ENCODE measurements around the gene PSAPL1. TPM values are rescaled to one million over a fixed set of nuclear protein-coding genes. Genes with fewer than 3 reads are reported as not detected.
A peak's percentile ranks its signal among the peaks of the same experiment; 100 is the strongest.
"Not testable (repeated sequence)": the region's sequence is repeated elsewhere in the genome, so short reads cannot be mapped to it uniquely, and the experiment has no call there.

PSAPL1 gene
- total RNA-seq, 1 experiment from 2014 or later: not detected

DNA sequence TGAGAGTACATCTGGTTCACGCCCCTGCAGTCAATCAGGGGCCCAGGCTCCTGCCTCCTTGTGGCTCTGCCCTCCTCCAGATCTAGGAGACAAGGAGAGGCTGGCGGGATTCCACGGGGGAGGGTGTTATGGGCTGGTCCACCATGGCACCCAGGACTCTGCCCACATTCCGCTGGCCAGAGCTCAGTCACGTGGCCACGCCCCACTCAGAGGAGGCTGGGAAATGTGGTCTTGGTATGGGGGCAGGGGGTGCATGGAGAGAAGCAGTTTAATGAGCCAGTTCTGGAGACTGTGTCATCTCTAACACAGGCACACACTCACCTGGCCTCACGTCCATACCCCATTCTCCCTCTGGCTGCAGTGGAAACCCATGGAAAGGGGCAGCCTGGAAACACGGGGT lies 31.5 kb upstream of the PSAPL1 start:
- DNase-seq: no peak
- peaks cover 3% of the 10 kb centered on the region for H3K4me1 ChIP-seq
- H3K9me3 ChIP-seq (replicated peaks): no peaks in the 10 kb centered on the region
- H3K36me3 ChIP-seq: no peaks in the 10 kb centered on the region
- H3K27ac ChIP-seq: no peak overlapping the region
- no peaks in the 10 kb centered on the region for H3K27me3 ChIP-seq
- H3K4me3 ChIP-seq: no peak overlapping the region

DNA sequence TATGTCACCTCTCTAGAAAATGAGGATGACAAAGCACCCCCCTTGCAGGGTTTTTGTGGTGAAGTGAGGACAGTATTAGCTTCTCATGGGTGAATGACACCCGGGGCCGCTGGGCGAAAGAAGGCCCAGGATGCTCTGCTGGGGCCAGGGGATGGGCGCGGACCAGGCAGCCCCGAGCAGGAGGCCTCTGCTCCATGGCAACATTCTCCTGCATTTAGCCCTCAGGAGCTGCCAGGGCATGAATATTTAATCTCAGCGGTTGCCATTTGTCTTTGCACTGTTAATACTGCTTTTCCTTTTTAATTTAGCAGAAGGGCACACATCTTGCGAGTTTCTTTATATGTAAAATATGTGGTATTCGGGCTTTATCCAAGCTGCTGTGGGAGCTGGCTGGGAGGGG lies 30.3 kb upstream of the PSAPL1 start:
- no peak for DNase-seq
- peaks cover 15% of the 10 kb centered on the region for H3K4me1 ChIP-seq
- no peak overlapping the region for H3K4me3 ChIP-seq
- no peak overlapping the region for H3K27ac ChIP-seq
- H3K9me3 ChIP-seq (replicated peaks): no peaks in the 10 kb centered on the region
- no peaks in the 10 kb centered on the region for H3K36me3 ChIP-seq
- H3K27me3 ChIP-seq: no peaks in the 10 kb centered on the region

DNA sequence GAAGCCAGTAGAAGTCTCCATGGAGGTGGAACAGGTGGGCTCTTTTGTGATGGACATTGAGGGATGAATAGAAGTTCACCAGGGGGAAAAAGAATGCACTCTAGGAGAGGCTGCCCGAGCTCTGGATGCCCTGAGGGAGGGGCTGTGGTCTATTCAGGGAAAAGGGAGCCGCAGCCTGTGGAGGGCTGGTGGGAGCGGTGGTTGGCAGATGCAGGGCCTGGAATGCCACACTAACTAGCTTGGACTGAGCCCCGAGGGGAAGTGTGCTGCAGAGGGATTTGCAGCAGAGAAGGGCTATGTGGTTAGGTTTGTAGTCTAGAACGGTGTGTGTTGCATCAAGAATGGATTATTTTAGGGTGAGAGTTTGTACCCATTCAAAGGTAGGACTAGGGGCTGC lies 29.5 kb upstream of the PSAPL1 start:
- Histone ChIP-seq H3K36me3 (no peaks in the 10 kb centered on the region), H3K4me3 (no peak overlapping the region), H3K27me3 (no peaks in the 10 kb centered on the region), H3K27ac (no peak overlapping the region), H3K9me3 (replicated peaks) (no peaks in the 10 kb centered on the region), H3K4me1 (peaks cover 18% of the 10 kb centered on the region)
- peak in 1 of 2 experiments; percentile 41 for DNase-seq

DNA sequence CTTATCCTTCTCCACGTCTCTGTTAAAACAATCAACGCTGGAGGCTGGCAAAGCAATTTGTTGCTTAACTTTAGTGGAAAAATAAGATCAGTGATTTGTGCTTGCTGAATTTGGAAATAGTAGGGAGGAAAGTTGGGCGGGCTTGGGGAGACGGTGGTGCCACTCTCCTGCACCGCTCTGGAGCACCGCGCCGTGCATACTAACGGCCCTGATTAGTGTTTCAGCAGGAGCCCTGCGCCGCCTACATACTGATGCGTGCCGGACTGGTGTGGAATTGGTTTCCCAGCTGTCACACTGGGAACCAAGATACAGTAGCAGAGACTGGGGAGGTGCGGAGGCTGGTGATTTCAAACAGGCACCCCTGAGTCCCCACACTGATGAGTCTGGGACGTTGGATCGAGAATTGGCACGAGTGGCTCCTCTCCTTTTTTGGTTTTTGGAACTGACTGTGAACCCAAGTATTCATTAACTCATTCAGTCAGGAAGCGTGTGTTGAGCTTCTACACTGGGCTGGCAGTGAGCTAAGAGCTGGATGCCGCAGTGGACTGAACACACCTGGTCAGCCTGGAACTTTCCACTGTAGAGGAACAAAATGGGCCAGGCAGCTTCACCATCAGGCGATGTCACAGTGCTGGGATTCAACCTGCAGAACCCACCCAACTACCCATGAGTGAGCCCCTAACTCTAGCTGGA lies 29.0 kb upstream of the PSAPL1 start:
- Histone ChIP-seq H3K9me3 (replicated peaks) (no peaks in the 10 kb centered on the region), H3K4me3 (no peak overlapping the region), H3K27ac (no peak overlapping the region), H3K4me1 (peaks cover 18% of the 10 kb centered on the region), H3K36me3 (no peaks in the 10 kb centered on the region), H3K27me3 (no peaks in the 10 kb centered on the region)
- DNase-seq: no peak

DNA sequence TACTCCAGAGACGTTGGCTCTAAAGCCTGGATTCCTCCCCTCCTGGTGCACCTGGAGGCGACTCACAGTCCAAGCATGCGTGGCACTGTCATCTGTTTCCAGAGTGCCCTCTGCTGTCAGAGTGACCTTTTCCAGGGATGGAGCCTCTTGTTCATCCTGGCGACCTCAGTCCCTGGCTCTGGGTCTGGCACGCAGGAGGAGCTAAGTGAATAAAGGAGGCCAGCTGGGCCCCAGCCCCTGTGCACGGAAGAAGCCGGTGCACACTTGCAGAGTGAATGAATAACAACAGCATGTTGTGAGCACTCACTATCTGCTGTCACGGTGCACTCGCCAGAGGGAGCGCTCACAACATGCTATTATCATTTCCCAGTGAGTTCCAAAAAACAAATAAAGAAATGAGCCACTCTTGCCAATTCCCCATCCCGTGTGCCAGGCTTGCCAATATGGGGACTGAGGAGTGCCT lies 27.8 kb upstream of the PSAPL1 start:
- DNase-seq: peak in 1 of 2 experiments; percentile 33
- H3K9me3 ChIP-seq (replicated peaks): no peaks in the 10 kb centered on the region
- no peaks in the 10 kb centered on the region for H3K36me3 ChIP-seq
- H3K27me3 ChIP-seq: no peaks in the 10 kb centered on the region
- H3K27ac ChIP-seq: no peak overlapping the region
- no peak overlapping the region for H3K4me3 ChIP-seq
- H3K4me1 ChIP-seq: peaks cover 18% of the 10 kb centered on the region

DNA sequence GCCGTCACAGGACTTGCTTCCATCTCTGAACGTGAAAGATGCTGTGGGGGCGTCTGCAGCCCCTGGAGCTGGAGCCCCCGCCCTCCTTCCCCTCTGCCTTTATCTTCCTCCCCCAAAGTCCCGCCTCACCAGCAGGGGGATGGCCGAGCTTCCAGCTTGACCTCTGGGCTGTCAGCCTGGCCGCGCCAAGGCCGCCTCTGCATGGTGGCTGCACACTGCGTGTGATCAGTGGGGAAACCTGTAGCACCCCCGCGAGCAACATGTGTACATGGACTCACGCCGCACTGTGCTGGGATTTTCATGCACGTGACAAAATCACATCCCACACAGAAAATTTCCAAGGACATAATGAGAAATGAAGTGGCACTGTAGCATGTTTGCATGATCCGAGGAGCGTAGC lies 26.5 kb upstream of the PSAPL1 start:
- no peak for DNase-seq

DNA sequence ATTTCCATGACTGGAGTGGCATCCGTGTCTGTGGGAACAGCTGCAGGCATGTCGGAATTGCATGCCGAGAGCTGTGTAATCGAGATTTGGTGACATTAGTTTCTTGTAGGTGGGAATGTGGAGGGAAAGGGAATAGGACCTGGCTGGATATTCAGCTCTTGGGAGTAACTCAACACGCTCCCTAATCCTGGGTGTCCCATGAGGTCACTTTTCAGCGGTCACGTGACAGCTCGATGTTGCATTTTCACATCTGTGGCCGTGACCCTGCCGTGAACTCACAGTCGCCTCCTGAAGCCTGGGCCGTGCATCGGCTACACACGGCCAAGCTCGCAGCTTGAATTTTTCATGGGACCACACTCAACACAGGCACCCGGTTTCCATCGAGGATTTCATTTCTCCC lies 25.8 kb upstream of the PSAPL1 start:
- Histone ChIP-seq H3K4me3 (no peak overlapping the region), H3K36me3 (no peaks in the 10 kb centered on the region), H3K4me1 (peaks cover 18% of the 10 kb centered on the region), H3K9me3 (replicated peaks) (no peaks in the 10 kb centered on the region), H3K27me3 (no peaks in the 10 kb centered on the region), H3K27ac (peak overlapping the region; percentile 66)
- DNase-seq: peak; percentile 89 to 94

More for the DNA sequence above, 26.5 kb upstream of the PSAPL1 start:
- Histone ChIP-seq H3K4me1 (peaks cover 18% of the 10 kb centered on the region), H3K27me3 (no peaks in the 10 kb centered on the region), H3K27ac (peak overlapping the region; percentile 66), H3K4me3 (no peak overlapping the region), H3K36me3 (no peaks in the 10 kb centered on the region), H3K9me3 (replicated peaks) (no peaks in the 10 kb centered on the region)

DNA sequence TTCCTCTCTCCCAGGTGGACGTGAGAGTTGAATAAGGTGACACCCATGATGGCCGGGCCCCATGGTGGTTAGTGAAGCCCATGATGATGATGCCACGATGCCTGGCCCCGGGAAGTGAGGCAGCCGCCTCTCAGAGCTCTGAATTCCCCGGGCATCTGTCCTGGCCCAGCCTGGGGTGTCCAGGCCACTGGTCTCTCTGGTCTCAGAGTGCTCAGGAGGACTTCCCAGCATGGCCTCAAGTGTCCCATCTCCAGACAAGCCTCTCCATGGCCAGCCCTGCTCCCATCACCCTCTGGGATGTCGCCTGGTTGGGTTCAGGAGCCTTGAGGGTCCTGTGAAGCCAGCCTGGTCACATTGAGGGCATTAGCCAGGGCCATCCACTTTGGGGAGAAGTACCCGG lies 24.7 kb upstream of the PSAPL1 start:
- Histone ChIP-seq H3K27ac (peak overlapping the region; percentile 66; the same call in 1 of the 2 replicates), H3K36me3 (no peaks in the 10 kb centered on the region), H3K4me3 (no peak overlapping the region), H3K4me1 (peaks cover 18% of the 10 kb centered on the region), H3K9me3 (replicated peaks) (no peaks in the 10 kb centered on the region), H3K27me3 (no peaks in the 10 kb centered on the region)
- DNase-seq: no peak

DNA sequence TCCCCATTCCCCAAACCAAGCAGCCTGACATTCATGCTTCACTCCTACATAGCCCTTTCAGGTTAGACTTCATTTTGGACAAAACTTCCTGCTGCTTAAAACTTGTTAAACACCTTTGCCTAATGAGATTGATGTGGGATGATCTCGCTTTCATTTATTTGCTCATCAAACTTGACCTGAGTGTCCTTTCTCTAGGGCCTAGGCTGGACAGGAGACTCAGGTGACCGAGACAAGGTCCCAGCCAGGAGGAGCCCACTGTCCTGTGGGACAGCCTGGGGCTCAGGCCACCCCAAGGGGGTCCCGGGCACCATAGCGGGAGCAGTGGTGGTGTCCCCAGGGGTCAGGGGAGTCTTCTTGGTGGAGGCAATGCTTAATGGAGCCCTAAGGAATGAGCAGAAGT lies 23.7 kb upstream of the PSAPL1 start:
- Histone ChIP-seq H3K4me1 (peaks cover 18% of the 10 kb centered on the region), H3K4me3 (no peak overlapping the region), H3K36me3 (no peaks in the 10 kb centered on the region), H3K9me3 (replicated peaks) (no peaks in the 10 kb centered on the region), H3K27ac (no peak overlapping the region), H3K27me3 (no peaks in the 10 kb centered on the region)
- no peak for DNase-seq

DNA sequence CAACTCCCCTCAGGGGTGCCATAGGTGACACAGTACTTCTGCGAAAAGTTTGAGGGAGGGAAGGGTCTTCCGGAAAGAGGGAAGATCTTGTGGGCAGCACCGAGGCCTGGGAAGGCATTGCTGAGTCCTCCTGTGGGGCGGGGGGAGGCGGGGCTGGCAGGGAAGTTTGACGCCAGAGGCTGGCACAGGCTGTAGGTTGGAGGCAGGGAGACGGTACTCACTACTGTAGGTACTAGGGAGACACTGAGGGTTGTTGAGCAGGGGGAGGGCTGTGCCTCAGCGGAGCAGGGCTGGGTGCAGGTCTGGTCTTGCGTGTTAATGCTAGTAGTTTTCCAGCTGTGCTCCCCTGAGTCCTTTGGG lies 23.3 kb upstream of the PSAPL1 start:
- Histone ChIP-seq H3K9me3 (replicated peaks) (no peaks in the 10 kb centered on the region), H3K4me3 (no peak overlapping the region), H3K36me3 (no peaks in the 10 kb centered on the region), H3K27ac (no peak overlapping the region), H3K27me3 (no peaks in the 10 kb centered on the region), H3K4me1 (peaks cover 18% of the 10 kb centered on the region)
- no peak for DNase-seq

DNA sequence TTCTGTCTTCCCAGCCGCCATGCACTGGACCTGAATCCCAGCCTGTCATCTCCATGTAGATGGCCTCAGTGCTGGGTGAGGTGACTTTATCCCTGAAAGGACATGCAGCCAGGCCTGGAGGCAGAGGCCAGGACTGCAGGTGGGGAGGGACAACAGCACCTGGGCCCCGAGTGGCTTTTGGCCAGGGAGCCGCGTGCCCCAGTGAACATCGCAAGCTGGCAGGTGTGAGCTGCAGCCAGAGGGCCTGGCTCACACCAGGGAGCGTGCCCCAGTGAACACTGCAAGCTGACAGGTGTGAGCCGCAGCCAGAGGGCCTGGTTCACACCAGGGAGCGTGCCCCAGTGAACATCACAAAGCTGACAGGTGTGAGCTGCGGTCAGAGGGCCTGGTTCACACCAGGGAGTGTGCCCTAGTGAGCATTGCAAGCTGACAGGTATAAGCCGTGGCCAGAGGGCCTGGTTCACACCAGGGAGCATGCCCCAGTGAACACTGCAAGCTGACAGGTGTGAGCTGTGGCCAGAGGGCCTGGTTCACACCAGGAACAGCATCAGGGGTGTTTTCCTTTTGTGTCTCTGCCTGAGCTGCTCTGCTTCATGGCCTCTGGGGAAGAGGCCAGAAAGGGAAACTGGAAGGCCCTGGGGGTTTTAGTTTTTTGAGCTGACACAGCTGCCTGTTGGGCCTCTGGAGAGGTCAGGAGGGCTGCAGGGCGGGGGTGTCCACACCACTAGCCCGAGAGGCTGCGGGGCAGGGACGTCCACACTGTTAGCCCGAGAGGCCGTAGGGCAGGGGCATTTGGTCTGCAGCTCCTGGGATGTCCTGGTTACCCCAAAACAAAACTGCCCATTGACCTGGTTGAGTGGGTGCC lies 22.7 kb upstream of the PSAPL1 start:
- Histone ChIP-seq H3K27me3 (no peaks in the 10 kb centered on the region), H3K27ac (no peak overlapping the region), H3K36me3 (no peaks in the 10 kb centered on the region), H3K4me3 (no peak overlapping the region), H3K9me3 (replicated peaks) (no peaks in the 10 kb centered on the region), H3K4me1 (peaks cover 18% of the 10 kb centered on the region)
- peak in 1 of 2 experiments; percentile 26 for DNase-seq

DNA sequence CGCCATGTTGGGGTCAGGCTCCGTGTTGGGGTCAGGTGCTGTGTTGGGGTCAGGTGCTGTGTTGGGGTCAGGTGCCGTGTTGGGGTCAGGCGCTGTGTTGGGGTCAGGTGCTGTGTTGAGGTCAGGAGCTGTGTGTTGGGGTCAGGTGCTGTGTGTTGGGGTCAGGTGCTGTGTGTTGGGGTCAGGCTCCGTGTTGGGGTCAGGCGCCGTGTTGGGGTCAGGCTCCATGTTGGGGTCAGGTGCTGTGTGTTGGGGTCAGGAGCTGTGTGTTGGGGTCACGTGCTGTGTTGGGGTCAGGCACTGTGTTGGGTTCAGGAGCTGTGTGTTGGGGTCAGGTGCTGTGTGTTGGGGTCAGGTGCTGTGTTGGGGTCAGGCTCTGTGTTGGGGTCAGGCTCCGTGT lies 18.1 kb upstream of the PSAPL1 start:
- not testable (repeated sequence) for H3K9me3 ChIP-seq (replicated peaks); H3K27me3 ChIP-seq; DNase-seq; H3K27ac ChIP-seq; H3K4me1 ChIP-seq; H3K4me3 ChIP-seq; H3K36me3 ChIP-seq

DNA sequence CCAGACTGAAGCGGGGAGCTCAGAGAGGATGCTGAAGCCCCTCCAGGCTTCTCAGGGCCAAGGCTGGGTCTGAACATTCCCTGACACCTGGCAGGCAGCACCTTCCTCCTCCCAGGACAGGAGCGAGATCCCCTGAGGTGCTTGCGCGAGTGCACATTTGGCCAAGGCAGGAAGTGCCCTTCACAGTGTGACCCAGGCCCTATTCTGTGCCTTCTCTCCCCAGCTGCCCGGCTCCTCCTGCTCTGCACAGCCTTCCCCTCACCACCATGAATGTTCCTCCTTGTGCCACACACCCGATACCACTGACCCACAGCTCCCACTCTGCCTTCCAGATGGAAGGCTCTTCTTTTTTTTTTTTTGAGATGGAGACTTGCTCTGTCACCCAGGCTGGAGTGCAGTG lies 17.1 kb upstream of the PSAPL1 start:
- Histone ChIP-seq H3K4me3 (no peak overlapping the region), H3K27me3 (no peaks in the 10 kb centered on the region), H3K4me1 (no peaks in the 10 kb centered on the region), H3K27ac (no peak overlapping the region), H3K36me3 (no peaks in the 10 kb centered on the region), H3K9me3 (replicated peaks) (no peaks in the 10 kb centered on the region)
- no peak for DNase-seq

DNA sequence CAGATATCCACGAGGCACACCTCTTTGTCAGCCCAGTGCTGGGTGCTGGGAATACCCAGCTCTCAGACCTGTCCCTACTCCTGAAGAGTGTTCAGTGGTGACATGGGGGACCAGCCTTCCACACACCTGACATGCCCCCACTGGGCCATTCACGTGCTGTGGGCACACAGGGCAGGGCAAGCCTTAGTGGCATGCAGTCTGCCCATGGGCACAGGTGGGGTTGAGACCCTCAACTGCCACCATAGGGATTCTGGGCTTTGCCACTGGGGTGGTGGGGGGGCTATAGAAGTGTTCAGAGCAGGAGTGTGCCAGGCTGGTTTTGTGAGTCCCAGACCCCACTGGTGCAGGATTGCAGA lies 16.7 kb upstream of the PSAPL1 start:
- Histone ChIP-seq H3K9me3 (replicated peaks) (no peaks in the 10 kb centered on the region), H3K27me3 (no peaks in the 10 kb centered on the region), H3K36me3 (no peaks in the 10 kb centered on the region), H3K4me3 (no peak overlapping the region), H3K4me1 (no peaks in the 10 kb centered on the region), H3K27ac (no peak overlapping the region)
- no peak for DNase-seq

DNA sequence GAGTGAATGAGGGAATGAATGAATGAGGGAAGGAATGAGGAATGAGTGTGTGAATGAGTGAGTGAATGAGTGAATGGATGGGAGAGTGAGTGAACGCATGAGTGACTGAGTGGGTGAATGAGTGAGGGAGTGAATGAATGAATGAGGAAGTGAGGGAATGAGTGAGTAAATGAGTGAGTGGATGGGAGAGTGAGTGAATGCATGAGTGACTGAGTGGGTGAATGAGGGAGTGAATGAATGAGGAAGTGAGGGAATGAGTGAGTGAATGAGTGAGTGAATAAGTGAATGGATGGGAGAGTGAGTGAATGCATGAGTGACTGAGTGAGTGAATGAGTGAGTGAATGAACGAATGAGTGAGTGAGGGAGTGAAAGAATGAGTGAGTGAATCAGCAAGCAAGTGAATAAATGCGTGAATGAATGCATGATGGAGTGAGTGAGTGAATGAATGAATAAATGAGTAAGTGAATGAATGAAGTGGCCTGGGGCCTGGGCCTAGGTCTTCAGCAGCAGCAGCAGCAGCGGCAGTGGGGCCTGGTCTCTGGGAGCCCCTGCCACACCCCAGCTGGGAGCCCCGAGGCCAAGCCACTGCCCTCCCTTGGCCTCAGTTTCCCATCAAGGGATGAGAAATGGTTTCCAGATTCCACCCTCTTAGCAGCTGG lies 16.2 kb upstream of the PSAPL1 start:
- Histone ChIP-seq H3K36me3 (no peaks in the 10 kb centered on the region), H3K27ac (no peak overlapping the region), H3K4me1 (no peaks in the 10 kb centered on the region), H3K27me3 (no peaks in the 10 kb centered on the region), H3K4me3 (no peak overlapping the region), H3K9me3 (replicated peaks) (no peaks in the 10 kb centered on the region)
- no peak for DNase-seq

Data from SJCRH30 (cell line).